Activated naive CD4-positive, alpha-beta T cell (primary cell): ENCODE measurements around the gene FAM118B.

ENCODE experiments used
- DNase-seq, 4 experiments: peaks; one replicate each; lab custom pipeline; 2025; lab: John Stamatoyannopoulos, UW

FAM118B gene

DNA sequence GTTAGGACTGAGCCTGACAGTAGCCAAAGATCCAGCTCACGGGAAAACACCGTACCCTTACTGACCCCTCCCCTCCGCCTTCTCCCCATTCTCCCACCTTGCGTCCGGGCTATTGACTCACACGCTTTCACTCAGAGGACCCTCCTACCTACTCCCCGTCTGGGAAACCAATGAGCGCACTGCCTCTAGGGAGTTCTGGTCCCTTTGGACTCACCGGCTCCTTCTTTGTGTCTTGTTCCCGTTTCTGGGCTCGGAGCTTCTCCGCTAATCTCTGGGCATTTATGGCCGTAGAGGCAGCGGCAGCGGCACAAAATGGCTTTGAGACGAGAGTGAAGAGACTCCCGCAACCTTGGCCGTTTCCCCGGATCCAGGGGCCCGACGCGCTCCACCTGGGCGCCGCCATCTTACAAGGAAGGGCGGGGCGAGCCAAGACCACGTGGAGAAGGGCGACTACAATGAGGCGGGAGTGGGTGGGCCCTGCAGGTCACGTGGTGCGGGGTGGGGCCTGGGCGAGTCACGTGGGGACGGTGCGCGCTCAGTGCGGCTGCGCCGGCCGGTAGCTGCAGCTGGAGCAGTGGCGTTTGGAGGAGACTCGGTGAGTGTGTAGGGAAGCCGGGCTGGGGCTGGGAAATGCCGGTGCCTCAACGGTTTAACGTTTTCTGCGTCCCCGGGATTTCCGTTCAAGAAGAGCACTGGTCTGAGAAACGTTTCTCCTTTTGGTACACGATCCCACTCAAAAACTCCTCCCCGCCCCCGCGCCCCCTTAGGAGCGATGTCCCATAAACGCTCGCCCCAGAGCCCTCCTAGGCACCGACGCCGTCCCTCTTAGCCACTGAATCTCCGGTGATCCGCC is at the start of gene FAM118B, which contains the start of gene RPUSD4:
Gene FAM118B, plus strand, starts transcription at position 547 of the 853 bp plus-strand sequence. CDS start 23,220 bp downstream, outside the sequence.
Gene RPUSD4, minus strand, starts transcription at position 415 of the 853 bp plus-strand sequence. Its CDS starts 12 bp downstream, at position 403.
- DNase-seq, result peak; percentile 90 to 98 (median 96)

DNA sequence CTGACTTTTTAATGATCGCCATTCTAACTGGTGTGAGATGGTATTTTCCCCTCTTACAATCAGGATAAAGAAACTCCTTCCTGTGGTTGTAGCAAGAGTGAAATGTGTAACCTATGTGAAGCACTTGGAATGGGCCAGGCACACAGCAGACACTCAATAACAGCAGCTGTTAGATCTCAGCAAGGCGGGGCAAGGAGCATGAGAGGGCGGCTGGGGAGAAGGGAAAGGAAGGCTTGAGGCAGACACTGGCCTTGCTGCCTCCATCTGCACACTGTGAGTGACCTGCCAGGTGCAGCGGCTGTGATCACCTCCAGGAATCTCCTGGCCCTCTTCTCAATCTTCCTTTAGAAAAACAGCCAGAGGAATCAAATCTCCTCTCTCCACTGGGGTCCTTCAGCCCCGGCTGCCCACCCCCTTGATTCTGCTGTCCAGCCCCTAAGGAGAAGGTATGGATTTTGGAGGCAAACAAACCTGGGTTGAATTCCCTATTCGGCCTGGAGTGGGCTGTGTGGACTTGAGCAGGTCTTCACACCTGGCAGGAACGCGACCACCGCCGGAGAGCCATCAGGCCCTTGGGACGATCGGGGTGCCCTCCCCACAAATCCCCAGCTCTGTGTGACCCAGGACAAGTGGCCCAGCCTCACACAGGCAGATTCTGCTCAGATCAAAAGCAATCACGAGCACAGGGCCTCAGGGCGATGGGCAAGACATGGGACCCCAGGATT is 49.1 kb upstream of the FAM118B start:
- DNase-seq, result no peak

GRCh38 chr11:126163074-126163700 is 48.4 kb upstream of the FAM118B start:
- no peak for DNase-seq

GRCh38 chr11:126163779-126164178 is 47.8 kb upstream of the FAM118B start:
- DNase-seq, result no peak

DNA sequence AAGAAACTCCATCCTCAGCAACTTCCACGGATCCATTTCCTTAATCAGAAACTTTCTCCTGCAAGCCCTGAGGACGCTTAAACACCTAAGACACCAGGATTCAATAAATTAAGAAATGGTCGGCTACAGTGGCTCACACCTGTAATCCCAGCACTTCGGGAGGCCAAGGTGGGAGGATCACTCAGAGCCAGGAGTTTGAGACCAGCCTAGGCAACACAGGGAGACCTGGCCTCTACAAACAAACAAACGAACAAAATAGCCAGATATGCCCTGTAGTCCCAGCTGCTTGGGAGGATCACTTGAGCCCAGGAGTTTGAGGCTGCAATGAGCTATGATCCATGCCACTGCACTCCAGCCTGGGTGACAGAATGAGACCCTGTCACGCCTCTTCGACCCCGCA is 46.8 kb upstream of the FAM118B start:
- no peak for DNase-seq

DNA sequence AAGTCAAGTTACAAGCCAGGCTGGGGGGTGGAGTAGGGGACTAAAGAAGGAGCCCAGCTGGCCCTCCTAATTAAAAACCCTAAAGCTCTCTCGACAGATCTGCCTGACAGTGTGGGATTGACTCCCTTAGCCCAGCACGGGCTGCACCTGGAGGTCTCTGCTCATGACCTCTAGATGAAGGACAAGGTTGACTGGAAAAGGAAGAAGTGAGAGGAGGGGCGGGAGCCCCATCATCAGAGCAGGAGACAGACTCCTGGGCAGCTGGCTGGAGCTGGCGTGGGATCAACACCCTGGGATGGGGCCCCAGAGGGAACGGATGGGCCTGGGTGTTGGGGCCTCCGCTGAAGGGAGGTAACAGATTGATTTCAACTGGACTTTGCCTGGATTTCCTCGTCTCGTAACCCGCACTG is 46.3 kb upstream of the FAM118B start:
- DNase-seq, result no peak

DNA sequence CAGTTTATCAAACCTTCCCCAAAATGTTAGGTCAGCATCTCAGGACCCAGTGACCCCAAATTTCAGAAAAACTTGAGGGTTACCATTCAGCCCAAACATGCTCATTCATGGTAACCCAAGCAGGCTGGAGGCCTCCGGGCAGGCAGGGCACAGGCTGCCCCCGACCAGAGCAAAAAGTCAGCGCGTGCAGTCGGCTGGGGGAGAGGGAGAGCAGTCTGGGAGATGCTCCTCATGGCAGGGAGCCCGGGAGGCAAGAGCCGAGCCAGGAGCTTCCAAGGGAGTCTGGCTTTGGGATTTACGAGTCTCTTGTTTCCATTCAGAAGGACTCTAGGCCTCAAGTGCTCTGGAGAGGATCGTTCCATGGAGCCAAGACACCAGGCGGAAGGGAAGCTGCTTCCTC is 45.8 kb upstream of the FAM118B start:
- DNase-seq, result no peak

DNA sequence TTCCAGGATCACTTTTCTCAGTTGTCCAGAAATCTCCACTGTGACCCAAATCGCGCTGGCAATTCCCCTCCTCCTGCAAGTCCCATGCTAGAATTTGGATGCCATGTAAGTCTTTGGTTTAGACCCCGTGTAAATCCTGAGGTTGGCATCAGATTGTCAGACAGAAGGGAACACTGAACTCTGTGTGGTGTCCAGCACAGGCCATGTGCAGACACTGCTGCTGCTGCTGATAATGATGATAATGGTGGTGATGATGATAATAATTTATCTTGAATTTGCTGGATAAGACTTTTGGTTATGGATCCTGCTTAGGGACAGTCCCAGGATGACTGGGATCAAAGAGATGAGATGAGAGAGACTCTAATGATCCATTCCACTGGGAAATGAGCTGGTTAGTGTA is 45.2 kb upstream of the FAM118B start:
- no peak for DNase-seq

- no peak for DNase-seq
These were observed 44.1 kb upstream of the FAM118B start for GRCh38 chr11:126167488-126167887.

- DNase-seq, result no peak
These were observed 42.3 kb upstream of the FAM118B start for GRCh38 chr11:126169291-126169690.

- DNase-seq, result no peak
These were observed 39.0 kb upstream of the FAM118B start for GRCh38 chr11:126172596-126173038.

DNA sequence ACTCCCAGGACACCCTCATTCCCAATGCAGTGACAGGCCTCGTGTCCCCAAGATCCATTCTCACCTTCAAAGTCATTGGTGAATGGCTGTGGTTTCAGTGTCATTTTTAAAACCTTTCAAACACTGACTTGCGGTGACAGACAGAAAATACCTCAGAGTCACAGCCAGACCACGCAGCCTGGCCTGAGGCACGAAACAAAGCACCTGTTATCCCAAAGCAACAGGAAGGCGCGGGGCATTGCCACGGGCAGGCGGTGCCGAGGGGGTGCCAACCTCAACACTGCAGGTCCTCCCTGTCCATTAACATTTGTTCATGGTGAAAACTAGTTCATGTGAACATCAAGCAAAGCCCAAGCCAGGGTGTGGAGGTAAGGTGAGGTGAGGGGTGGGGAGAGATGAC is 38.3 kb upstream of the FAM118B start:
- DNase-seq, result no peak

GRCh38 chr11:126174816-126175215 is 36.8 kb upstream of the FAM118B start:
- DNase-seq, result no peak

DNA sequence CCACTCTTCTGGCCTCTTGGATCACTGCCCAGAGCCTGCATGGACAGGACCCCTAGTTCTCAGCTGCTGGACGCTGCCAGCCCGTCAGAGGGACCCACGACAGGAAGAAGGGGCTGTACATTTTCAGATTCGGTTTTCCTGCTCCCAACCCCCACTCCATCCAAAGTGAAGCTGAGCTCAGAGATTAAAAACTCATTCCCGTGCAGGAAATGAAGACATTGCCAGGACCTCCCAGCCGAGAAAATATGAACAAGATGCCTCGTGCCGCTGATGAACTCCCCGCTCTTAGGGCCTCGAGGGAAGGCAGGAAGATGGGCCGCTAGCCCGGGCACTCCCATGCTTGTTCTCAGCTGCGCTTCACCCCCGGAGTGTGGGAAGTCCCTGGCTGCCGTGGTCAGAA is 36.2 kb upstream of the FAM118B start:
- no peak for DNase-seq

- no peak for DNase-seq
These were observed 34.6 kb upstream of the FAM118B start for GRCh38 chr11:126176853-126177470.

DNA sequence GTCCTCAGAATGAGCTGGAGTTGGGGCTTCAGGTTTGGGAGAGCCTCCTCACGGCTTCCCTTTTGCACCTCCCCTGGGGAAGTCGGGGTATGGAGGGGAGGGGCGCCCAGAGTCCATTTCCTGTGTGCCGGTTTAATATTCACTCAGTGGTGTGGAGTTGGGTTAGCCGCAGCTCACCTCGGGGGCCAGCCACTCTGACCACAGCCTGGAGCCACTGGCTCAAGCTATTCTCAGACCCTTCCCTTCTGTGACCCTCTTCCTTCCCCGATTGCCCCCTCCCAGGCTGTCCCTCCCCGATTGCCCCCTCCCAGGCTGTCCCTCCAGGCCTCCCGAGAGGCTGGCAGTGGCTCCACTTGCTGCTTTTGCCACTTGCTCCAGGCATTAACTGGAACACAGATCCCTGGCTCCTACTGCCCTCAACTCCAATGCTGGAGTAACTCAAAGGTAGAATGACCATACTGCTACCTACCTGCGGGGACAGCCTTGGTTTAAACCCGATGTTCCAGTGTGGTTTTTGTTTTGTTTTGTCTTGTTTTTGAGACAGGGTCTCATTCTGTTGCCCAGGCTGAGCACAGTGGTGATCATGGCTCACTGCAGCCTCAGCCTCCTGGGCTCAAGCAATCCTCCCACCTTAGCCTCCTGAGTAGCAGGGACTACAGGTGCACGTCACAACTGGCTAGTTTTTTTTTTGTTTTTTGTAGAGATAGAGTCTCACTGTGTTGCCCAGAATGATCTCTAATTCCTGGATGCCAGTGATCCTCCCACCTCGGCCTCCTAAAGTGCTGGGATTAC is 29.4 kb upstream of the FAM118B start:
- DNase-seq, result no peak

- no peak for DNase-seq
These were observed 28.7 kb upstream of the FAM118B start for GRCh38 chr11:126182787-126183445.

GRCh38 chr11:126185259-126186024 is 26.1 kb upstream of the FAM118B start:
- DNase-seq, result no peak

GRCh38 chr11:126186025-126186698 is 25.4 kb upstream of the FAM118B start:
- no peak for DNase-seq
